Caco-2 (cell line): ENCODE data around the gene C1orf94. TPM values are rescaled to one million over a fixed set of nuclear protein-coding genes. Genes with fewer than 3 reads are reported as not detected.

ENCODE experiments used
- BruUV-seq: library from RNA; stranded (reverse); fragments of 400-500 nt; replicated peaks from 2 replicates; lab custom pipeline; 2021; lab: Mats Ljungman, UMichigan
- CTCF ChIA-PET: fragments of 300-600 bp; sonication (Branson Sonifier 250); formaldehyde crosslinking; loops from one replicate; lab custom pipeline; 2022; ENCODE audit warnings: antibody characterized with exemption; lab: Charles Lee
- POLR2A ChIA-PET: fragments of 300-600 bp; sonication (Branson Sonifier 250); formaldehyde crosslinking; loops from one replicate; lab custom pipeline; 2022; ENCODE audit warnings: antibody characterized with exemption; lab: Charles Lee
- DNase-seq, 2 experiments: peaks; one replicate each; pipeline versions ENCODE4 v3.0.0 to v3.0.0-alpha.2; 2020 to 2022
- H3K27me3 ChIP-seq: replicated peaks from 2 replicates; pipeline ENCODE4 v1.6.0; 2011; ENCODE audit warnings: low read length; ENCODE audit not compliant: control insufficient read depth, insufficient read depth
- H3K36me3 ChIP-seq: 2 replicates; pipeline ENCODE4 v1.5.1; 2011; ENCODE audit warnings: low read length; ENCODE audit not compliant: control insufficient read depth, insufficient read depth
- H3K4me1 ChIP-seq: fragments of 250-450 bp; sonication (Bioruptor Pico); 2 replicates; pipeline ENCODE4 v1.5.1; 2020; ENCODE audit warnings: mild to moderate bottlenecking
- H3K4me3 ChIP-seq: 2 replicates; pipeline ENCODE4 v1.5.1; 2011; ENCODE audit warnings: low read depth, mild to moderate bottlenecking, control low read depth, low read length
- H3K9me3 ChIP-seq: fragments of 250-450 bp; sonication (Bioruptor Pico); 2 replicates; pipeline ENCODE4 v1.5.1; 2020; ENCODE audit warnings: mild to moderate bottlenecking, moderate library complexity
- H3K27ac Mint-ChIP-seq: one replicate; pipeline ENCODE4 v1.8.0; 2022; ENCODE audit warnings: mixed read lengths; ENCODE audit not compliant: unreplicated experiment
- H3K27me3 Mint-ChIP-seq: one replicate; pipeline ENCODE4 v1.8.0; 2022; ENCODE audit warnings: mixed read lengths; ENCODE audit not compliant: insufficient read depth, unreplicated experiment
- H3K36me3 Mint-ChIP-seq: one replicate; pipeline ENCODE4 v1.8.0; 2022; ENCODE audit warnings: mild to moderate bottlenecking, mixed read lengths; ENCODE audit not compliant: insufficient read depth, unreplicated experiment
- H3K4me1 Mint-ChIP-seq: one replicate; pipeline ENCODE4 v1.8.0; 2022; ENCODE audit warnings: low read depth, mixed read lengths; ENCODE audit not compliant: unreplicated experiment
- H3K4me3 Mint-ChIP-seq: one replicate; pipeline ENCODE4 v1.8.0; 2022; ENCODE audit warnings: mild to moderate bottlenecking, moderate library complexity, mixed read lengths; ENCODE audit not compliant: unreplicated experiment
- H3K9me3 Mint-ChIP-seq: one replicate; pipeline ENCODE4 v1.8.0; 2022; ENCODE audit warnings: mixed read lengths; ENCODE audit not compliant: unreplicated experiment
- intact Hi-C: fragments of 100-400 bp; cut with micrococcal nuclease; formaldehyde crosslinking; loops from one replicate; pipeline ENCODE4 v1.10.0; 2022; ENCODE audit not compliant: unreplicated experiment
- total RNA-seq: library from RNA; stranded (reverse); gene quantifications from 2 replicates; pipeline ENCODE4 v1.2.3, GENCODE V29; 2022
- TF ChIP-seq, protein P1 (sequence below), 2 experiments: fragments of 200-600 bp in 1 of 2; IDR thresholded peaks; 1 replicate in 1 of 2; 2 replicates in 1 of 2; pipeline versions ENCODE4 v1.5.1 to v1.8.0; 2011 to 2022; ENCODE audit warnings: antibody characterized with exemption in 1 of 2, control low read depth in 1 of 2, inconsistent platforms in 1 of 2, low read depth in 1 of 2, low read length in 1 of 2, mild to moderate bottlenecking in 1 of 2, moderate library complexity in 1 of 2; ENCODE audit not compliant: insufficient read depth in 1 of 2, severe bottlenecking in 1 of 2, unreplicated experiment in 1 of 2

The C1orf94 gene
- total RNA-seq, 1 experiment from 2014 or later: not detected

DNA sequence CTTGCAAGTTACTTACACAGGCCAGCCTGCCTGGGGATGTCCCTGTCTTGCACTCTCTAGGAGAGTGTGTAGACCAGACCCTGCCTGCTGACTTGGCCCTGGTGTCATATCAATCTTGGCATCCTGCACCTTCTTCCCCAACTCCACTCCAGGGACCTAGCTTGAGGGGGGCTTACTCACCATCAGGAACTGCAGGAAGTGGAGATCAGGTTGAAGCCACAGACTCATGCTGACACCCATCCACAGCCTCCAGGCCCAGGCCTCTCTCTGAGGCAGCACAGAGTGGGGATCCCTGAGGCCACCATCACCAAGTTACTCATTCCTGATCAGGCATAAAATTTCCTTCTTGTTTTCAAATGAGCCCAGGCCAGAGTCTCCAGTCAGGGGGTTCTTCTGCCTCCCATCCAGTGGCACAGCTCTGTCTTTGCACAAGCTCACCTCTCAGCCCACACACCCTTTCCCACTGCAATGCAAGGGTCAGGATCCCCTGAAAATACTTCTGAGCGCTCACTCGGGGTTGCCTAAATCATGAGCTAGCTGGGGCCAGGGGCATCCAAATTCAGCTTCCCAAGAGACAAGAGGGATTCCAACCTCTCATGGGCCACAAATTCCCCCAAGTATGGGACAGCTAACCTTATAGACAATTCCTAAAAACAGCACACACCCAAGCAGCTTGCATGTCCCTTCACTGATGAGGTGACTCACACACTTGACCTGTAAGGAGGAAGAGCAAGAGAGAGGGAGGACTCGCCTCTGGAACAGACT is 45.1 kb upstream of the C1orf94 start:
- Mint-ChIP-seq H3K36me3 (no peaks in the 10 kb centered on the region), H3K9me3 (no peaks in the 10 kb centered on the region), H3K27me3 (peaks cover 21% of the 10 kb centered on the region), H3K4me1 (no peaks in the 10 kb centered on the region), H3K27ac (no peak overlapping the region), H3K4me3 (no peak overlapping the region)
- no peaks in the 10 kb centered on the region for H3K9me3 ChIP-seq
- no peak for DNase-seq
- H3K27me3 ChIP-seq: no peaks in the 10 kb centered on the region
- no peaks in the 10 kb centered on the region for H3K36me3 ChIP-seq
- BruUV-seq: no TSS peak
- H3K4me1 ChIP-seq: no peaks in the 10 kb centered on the region
- TF ChIP-seq, protein P1, sequence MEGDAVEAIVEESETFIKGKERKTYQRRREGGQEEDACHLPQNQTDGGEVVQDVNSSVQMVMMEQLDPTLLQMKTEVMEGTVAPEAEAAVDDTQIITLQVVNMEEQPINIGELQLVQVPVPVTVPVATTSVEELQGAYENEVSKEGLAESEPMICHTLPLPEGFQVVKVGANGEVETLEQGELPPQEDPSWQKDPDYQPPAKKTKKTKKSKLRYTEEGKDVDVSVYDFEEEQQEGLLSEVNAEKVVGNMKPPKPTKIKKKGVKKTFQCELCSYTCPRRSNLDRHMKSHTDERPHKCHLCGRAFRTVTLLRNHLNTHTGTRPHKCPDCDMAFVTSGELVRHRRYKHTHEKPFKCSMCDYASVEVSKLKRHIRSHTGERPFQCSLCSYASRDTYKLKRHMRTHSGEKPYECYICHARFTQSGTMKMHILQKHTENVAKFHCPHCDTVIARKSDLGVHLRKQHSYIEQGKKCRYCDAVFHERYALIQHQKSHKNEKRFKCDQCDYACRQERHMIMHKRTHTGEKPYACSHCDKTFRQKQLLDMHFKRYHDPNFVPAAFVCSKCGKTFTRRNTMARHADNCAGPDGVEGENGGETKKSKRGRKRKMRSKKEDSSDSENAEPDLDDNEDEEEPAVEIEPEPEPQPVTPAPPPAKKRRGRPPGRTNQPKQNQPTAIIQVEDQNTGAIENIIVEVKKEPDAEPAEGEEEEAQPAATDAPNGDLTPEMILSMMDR (IDR thresholded peaks at IDR 0.05; ENCODE audit: insufficient read depth in 1 of 2, low read depth in 1 of 2, low read length in 1 of 2, severe bottlenecking in 1 of 2, unreplicated experiment in 1 of 2): no peak
- POLR2A ChIA-PET: no interaction called here
- intact Hi-C loops: no loop called here
- CTCF ChIA-PET: no interaction called here
- H3K4me3 ChIP-seq: no peak overlapping the region

DNA sequence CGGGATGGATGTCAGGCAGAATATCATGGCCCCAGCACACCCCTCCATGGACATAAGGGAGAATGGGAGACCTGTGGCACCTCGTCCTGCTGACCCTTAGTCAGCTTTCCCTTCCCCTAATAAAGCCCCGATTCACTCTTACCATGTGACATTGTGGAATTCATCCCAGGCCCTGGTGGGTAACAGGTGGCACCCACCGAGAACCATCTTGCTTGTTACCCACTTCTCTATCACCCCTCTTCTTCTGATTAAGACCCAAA is 44.6 kb upstream of the C1orf94 start:
- Histone ChIP-seq H3K4me3 (no peak overlapping the region), H3K36me3 (no peaks in the 10 kb centered on the region), H3K4me1 (no peaks in the 10 kb centered on the region), H3K27me3 (no peaks in the 10 kb centered on the region), H3K9me3 (no peaks in the 10 kb centered on the region)
- H3K4me1 Mint-ChIP-seq: no peaks in the 10 kb centered on the region
- ChIA-PET POLR2A (no interaction called here), CTCF (no interaction called here)
- H3K4me3 Mint-ChIP-seq: no peak overlapping the region
- no peak overlapping the region for H3K27ac Mint-ChIP-seq
- no TSS peak for BruUV-seq
- DNase-seq: no peak
- intact Hi-C loops: no loop called here
- TF ChIP-seq, protein P1 (IDR thresholded peaks at IDR 0.05; ENCODE audit: insufficient read depth in 1 of 2, low read depth in 1 of 2, low read length in 1 of 2, severe bottlenecking in 1 of 2, unreplicated experiment in 1 of 2): no peak
- peaks cover 21% of the 10 kb centered on the region for H3K27me3 Mint-ChIP-seq
- no peaks in the 10 kb centered on the region for H3K9me3 Mint-ChIP-seq
- no peaks in the 10 kb centered on the region for H3K36me3 Mint-ChIP-seq

- Mint-ChIP-seq H3K4me3 (no peak overlapping the region), H3K4me1 (no peaks in the 10 kb centered on the region), H3K27me3 (peaks cover 13% of the 10 kb centered on the region), H3K9me3 (no peaks in the 10 kb centered on the region), H3K27ac (no peak overlapping the region), H3K36me3 (no peaks in the 10 kb centered on the region)
- Histone ChIP-seq H3K9me3 (no peaks in the 10 kb centered on the region), H3K36me3 (no peaks in the 10 kb centered on the region), H3K4me3 (no peak overlapping the region), H3K27me3 (no peaks in the 10 kb centered on the region), H3K4me1 (no peaks in the 10 kb centered on the region)
- no TSS peak for BruUV-seq
- ChIA-PET POLR2A (no interaction called here), CTCF (no interaction called here)
- intact Hi-C loops: no loop called here
- no peak for DNase-seq
- TF ChIP-seq, protein P1 (IDR thresholded peaks at IDR 0.05; ENCODE audit: insufficient read depth in 1 of 2, low read depth in 1 of 2, low read length in 1 of 2, severe bottlenecking in 1 of 2, unreplicated experiment in 1 of 2): no peak
These were observed 39.3 kb upstream of the C1orf94 start for GRCh38 chr1:34137411-34137810.
